HepG2 (cell line): ENCODE results near the gene BRCA1. TPM values are rescaled to one million over a fixed set of nuclear protein-coding genes. Genes with fewer than 3 reads are reported as not detected.

Source experiments
- RFXANK ChIP-seq: IDR thresholded peaks from 2 replicates; pipeline ENCODE4 v1.6.1; 2016
- ZBTB3 ChIP-seq: sonication (generic); formaldehyde crosslinking; IDR thresholded peaks from 2 replicates; pipeline ENCODE4 v1.4.0; 2020; ENCODE audit warnings: low read depth, mild to moderate bottlenecking, moderate library complexity, missing genetic modification reagents, borderline replicate concordance
- ZFP36L1 ChIP-seq: sonication (generic); formaldehyde crosslinking; IDR thresholded peaks from 2 replicates; pipeline ENCODE4 v1.8.0; 2022; ENCODE audit warnings: mild to moderate bottlenecking, missing genetic modification reagents, moderate library complexity
- ZNF616 ChIP-seq: sonication (generic); formaldehyde crosslinking; IDR thresholded peaks from 2 replicates; pipeline ENCODE4 v1.5.0; 2020; ENCODE audit warnings: low read depth, mild to moderate bottlenecking, missing genetic modification reagents
- ZNF652 ChIP-seq: IDR thresholded peaks from 2 replicates; pipeline ENCODE4 v1.6.1; 2016; ENCODE audit warnings: low read depth, borderline replicate concordance
- ZSCAN20 ChIP-seq: sonication (generic); formaldehyde crosslinking; IDR thresholded peaks from 2 replicates; pipeline ENCODE4 v1.4.0; 2020; ENCODE audit warnings: missing genetic modification reagents, mild to moderate bottlenecking, borderline replicate concordance
- polyA plus RNA-seq, 8 experiments: library from polyadenylated mRNA; depleted of rRNA in 3 of 8; stranded (reverse) in 7 of 8; unstranded in 1 of 8; fragments of >200 nt; fragmentation: Illumina TruSeq in 4 of 8; extraction: Trizol in 4 of 8; gene quantifications; 2 replicates each; pipeline versions ENCODE4 v1.2.1 to v1.2.3, GENCODE V29; 2011 to 2016; ENCODE audit warnings: low read depth in 4 of 8, missing spikeins in 1 of 8, mixed read lengths in 1 of 8; ENCODE audit not compliant: insufficient read depth in 1 of 8
- total RNA-seq, 5 experiments: library from RNA; depleted of rRNA; stranded (reverse); fragments of >200 nt; fragmentation: Illumina TruSeq; extraction: Trizol; gene quantifications; 2 replicates each; pipeline ENCODE4 v1.2.3, GENCODE V29; 2016; ENCODE audit warnings: low read depth in 1 of 5
- TF ChIP-seq, protein P1 (sequence below): sonication (generic); formaldehyde crosslinking; IDR thresholded peaks from 2 replicates; pipeline ENCODE4 v1.4.0; 2020; ENCODE audit warnings: missing genetic modification reagents
- TF ChIP-seq, protein P2 (sequence below): sonication (generic); formaldehyde crosslinking; IDR thresholded peaks from 2 replicates; pipeline ENCODE4 v1.8.0; 2022; ENCODE audit warnings: mild to moderate bottlenecking, missing genetic modification reagents, moderate library complexity
- TF ChIP-seq, protein P3 (sequence below): sonication (generic); formaldehyde crosslinking; IDR thresholded peaks from 2 replicates; pipeline ENCODE4 v1.4.0; 2020; ENCODE audit warnings: mild to moderate bottlenecking, missing genetic modification reagents, borderline replicate concordance
- TF ChIP-seq, protein P4 (sequence below): sonication (generic); formaldehyde crosslinking; IDR thresholded peaks from 2 replicates; pipeline ENCODE4 v1.5.0; 2020; ENCODE audit warnings: mild to moderate bottlenecking, missing genetic modification reagents
- TF ChIP-seq, protein P5 (sequence below): sonication (generic); formaldehyde crosslinking; conservative IDR thresholded peaks from 2 replicates; pipeline ENCODE4 v1.4.0; 2020; ENCODE audit warnings: missing genetic modification reagents
- TF ChIP-seq, protein P6 (sequence below): IDR thresholded peaks from 2 replicates; pipeline ENCODE4 v1.6.1; 2012; ENCODE audit warnings: inconsistent platforms
- TF ChIP-seq, protein P7 (sequence below): sonication (generic); formaldehyde crosslinking; IDR thresholded peaks from 2 replicates; pipeline ENCODE4 v1.4.0; 2020; ENCODE audit warnings: missing genetic modification reagents, borderline replicate concordance

Gene BRCA1
- total and polyA plus RNA-seq, 2 of the 13 experiments (the other 11 are each of a cell fraction or from before 2014, with no cell fraction given): 13.3 to 37.5 TPM

DNA sequence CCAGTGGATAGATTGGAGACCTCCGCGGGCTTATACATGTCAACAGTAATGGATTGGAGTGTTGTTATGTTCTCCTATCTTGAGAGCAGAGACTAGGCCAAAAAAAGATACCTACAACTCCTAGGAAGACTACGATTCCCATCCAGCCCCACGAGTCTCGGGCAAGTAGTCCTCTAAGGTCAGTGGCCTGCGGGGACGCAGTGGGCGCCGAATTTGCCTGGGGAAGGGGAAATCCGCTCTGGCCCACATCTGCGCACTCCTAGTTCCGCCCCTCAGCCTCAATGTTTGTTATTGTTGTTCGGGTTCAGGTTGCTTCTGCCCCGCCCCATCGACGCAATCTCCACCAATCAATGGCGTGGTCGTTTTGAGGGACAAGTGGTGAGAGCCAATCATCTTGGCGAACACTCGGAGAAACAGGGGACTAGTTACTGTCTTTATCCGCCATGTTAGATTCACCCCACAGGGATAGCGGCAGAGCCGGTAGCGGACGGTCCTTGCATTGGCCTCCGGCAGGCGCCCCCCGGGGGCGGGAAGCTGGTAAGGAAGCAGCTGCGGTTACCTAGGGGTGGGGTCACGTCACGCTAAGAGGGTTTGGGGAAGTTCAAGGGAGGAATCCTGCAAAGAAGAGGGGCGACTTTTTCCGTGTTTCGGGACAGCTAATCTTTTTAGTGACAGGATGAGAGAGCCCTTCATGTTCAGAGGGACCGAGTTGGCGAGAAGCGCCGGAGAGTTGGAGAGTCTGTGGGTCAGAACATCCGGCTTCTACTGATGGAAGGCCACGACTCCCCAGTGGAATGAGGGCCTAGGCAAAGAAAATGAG, 45.8 kb upstream of the BRCA1 start, which contains the start of gene NBR1 (continued):
- TF ChIP-seq, protein P1, sequence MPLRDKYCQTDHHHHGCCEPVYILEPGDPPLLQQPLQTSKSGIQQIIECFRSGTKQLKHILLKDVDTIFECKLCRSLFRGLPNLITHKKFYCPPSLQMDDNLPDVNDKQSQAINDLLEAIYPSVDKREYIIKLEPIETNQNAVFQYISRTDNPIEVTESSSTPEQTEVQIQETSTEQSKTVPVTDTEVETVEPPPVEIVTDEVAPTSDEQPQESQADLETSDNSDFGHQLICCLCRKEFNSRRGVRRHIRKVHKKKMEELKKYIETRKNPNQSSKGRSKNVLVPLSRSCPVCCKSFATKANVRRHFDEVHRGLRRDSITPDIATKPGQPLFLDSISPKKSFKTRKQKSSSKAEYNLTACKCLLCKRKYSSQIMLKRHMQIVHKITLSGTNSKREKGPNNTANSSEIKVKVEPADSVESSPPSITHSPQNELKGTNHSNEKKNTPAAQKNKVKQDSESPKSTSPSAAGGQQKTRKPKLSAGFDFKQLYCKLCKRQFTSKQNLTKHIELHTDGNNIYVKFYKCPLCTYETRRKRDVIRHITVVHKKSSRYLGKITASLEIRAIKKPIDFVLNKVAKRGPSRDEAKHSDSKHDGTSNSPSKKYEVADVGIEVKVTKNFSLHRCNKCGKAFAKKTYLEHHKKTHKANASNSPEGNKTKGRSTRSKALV (CRISPR knock-in tag): peak; percentile 10; the same call in 1 of the 2 replicates
- TF ChIP-seq, protein P2, sequence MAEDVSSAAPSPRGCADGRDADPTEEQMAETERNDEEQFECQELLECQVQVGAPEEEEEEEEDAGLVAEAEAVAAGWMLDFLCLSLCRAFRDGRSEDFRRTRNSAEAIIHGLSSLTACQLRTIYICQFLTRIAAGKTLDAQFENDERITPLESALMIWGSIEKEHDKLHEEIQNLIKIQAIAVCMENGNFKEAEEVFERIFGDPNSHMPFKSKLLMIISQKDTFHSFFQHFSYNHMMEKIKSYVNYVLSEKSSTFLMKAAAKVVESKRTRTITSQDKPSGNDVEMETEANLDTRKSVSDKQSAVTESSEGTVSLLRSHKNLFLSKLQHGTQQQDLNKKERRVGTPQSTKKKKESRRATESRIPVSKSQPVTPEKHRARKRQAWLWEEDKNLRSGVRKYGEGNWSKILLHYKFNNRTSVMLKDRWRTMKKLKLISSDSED (CRISPR knock-in tag): no peak
- TF ChIP-seq ZNF616 (CRISPR knock-in tag) (peak; percentile 82; the same call in 1 of the 2 replicates), ZSCAN20 (CRISPR knock-in tag) (peak; percentile 76; the same call in 1 of the 2 replicates), RFXANK (CRISPR knock-in tag) (no peak; the same call in 1 of the 2 replicates), ZBTB3 (CRISPR knock-in tag) (no peak), ZNF652 (no peak), ZFP36L1 (CRISPR knock-in tag) (peak; percentile 90; the same call in 1 of the 2 replicates)
- TF ChIP-seq, protein P3, sequence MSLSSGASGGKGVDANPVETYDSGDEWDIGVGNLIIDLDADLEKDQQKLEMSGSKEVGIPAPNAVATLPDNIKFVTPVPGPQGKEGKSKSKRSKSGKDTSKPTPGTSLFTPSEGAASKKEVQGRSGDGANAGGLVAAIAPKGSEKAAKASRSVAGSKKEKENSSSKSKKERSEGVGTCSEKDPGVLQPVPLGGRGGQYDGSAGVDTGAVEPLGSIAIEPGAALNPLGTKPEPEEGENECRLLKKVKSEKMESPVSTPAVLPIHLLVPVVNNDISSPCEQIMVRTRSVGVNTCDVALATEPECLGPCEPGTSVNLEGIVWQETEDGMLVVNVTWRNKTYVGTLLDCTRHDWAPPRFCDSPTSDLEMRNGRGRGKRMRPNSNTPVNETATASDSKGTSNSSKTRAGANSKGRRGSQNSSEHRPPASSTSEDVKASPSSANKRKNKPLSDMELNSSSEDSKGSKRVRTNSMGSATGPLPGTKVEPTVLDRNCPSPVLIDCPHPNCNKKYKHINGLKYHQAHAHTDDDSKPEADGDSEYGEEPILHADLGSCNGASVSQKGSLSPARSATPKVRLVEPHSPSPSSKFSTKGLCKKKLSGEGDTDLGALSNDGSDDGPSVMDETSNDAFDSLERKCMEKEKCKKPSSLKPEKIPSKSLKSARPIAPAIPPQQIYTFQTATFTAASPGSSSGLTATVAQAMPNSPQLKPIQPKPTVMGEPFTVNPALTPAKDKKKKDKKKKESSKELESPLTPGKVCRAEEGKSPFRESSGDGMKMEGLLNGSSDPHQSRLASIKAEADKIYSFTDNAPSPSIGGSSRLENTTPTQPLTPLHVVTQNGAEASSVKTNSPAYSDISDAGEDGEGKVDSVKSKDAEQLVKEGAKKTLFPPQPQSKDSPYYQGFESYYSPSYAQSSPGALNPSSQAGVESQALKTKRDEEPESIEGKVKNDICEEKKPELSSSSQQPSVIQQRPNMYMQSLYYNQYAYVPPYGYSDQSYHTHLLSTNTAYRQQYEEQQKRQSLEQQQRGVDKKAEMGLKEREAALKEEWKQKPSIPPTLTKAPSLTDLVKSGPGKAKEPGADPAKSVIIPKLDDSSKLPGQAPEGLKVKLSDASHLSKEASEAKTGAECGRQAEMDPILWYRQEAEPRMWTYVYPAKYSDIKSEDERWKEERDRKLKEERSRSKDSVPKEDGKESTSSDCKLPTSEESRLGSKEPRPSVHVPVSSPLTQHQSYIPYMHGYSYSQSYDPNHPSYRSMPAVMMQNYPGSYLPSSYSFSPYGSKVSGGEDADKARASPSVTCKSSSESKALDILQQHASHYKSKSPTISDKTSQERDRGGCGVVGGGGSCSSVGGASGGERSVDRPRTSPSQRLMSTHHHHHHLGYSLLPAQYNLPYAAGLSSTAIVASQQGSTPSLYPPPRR: no peak
- TF ChIP-seq, protein P4, sequence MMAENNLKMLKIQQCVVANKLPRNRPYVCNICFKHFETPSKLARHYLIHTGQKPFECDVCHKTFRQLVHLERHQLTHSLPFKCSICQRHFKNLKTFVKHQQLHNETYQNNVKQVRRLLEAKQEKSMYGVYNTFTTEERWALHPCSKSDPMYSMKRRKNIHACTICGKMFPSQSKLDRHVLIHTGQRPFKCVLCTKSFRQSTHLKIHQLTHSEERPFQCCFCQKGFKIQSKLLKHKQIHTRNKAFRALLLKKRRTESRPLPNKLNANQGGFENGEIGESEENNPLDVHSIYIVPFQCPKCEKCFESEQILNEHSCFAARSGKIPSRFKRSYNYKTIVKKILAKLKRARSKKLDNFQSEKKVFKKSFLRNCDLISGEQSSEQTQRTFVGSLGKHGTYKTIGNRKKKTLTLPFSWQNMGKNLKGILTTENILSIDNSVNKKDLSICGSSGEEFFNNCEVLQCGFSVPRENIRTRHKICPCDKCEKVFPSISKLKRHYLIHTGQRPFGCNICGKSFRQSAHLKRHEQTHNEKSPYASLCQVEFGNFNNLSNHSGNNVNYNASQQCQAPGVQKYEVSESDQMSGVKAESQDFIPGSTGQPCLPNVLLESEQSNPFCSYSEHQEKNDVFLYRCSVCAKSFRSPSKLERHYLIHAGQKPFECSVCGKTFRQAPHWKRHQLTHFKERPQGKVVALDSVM (CRISPR knock-in tag): no peak
- TF ChIP-seq, protein P5, sequence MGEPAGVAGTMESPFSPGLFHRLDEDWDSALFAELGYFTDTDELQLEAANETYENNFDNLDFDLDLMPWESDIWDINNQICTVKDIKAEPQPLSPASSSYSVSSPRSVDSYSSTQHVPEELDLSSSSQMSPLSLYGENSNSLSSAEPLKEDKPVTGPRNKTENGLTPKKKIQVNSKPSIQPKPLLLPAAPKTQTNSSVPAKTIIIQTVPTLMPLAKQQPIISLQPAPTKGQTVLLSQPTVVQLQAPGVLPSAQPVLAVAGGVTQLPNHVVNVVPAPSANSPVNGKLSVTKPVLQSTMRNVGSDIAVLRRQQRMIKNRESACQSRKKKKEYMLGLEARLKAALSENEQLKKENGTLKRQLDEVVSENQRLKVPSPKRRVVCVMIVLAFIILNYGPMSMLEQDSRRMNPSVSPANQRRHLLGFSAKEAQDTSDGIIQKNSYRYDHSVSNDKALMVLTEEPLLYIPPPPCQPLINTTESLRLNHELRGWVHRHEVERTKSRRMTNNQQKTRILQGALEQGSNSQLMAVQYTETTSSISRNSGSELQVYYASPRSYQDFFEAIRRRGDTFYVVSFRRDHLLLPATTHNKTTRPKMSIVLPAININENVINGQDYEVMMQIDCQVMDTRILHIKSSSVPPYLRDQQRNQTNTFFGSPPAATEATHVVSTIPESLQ (CRISPR knock-in tag): 0 out of 2 replicates have a peak, but pooled peaks have one; percentile 52
- TF ChIP-seq, protein P6, sequence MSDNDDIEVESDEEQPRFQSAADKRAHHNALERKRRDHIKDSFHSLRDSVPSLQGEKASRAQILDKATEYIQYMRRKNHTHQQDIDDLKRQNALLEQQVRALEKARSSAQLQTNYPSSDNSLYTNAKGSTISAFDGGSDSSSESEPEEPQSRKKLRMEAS: peak; percentile 75; the same call in 1 of the 2 replicates
- TF ChIP-seq, protein P7, sequence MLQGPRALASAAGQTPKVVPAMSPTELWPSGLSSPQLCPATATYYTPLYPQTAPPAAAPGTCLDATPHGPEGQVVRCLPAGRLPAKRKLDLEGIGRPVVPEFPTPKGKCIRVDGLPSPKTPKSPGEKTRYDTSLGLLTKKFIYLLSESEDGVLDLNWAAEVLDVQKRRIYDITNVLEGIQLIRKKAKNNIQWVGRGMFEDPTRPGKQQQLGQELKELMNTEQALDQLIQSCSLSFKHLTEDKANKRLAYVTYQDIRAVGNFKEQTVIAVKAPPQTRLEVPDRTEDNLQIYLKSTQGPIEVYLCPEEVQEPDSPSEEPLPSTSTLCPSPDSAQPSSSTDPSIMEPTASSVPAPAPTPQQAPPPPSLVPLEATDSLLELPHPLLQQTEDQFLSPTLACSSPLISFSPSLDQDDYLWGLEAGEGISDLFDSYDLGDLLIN (CRISPR knock-in tag): no peak
